H9 (cell line): ENCODE measurements around the gene GLB1L3. TPM values are rescaled to one million over a fixed set of nuclear protein-coding genes. Genes with fewer than 3 reads are reported as not detected.

Experiments used
- DNase-seq: peaks from one replicate; pipeline ENCODE4 v3.0.0-alpha.2; 2017
- H2AFZ ChIP-seq: one replicate; pipeline ENCODE4 v1.6.1; 2013; ENCODE audit warnings: mild to moderate bottlenecking, low read length, control low read depth, moderate library complexity
- H2AK5ac ChIP-seq: 2 replicates; pipeline ENCODE4 v1.6.1; 2013; ENCODE audit warnings: low read length, control low read depth, mixed read lengths; ENCODE audit not compliant: insufficient read length
- H2BK120ac ChIP-seq: one replicate; pipeline ENCODE4 v1.6.1; 2013; ENCODE audit warnings: low read depth, mild to moderate bottlenecking, low read length, control low read depth, inconsistent platforms; ENCODE audit not compliant: poor library complexity, severe bottlenecking
- H2BK12ac ChIP-seq: 2 replicates; pipeline ENCODE4 v1.6.1; 2013; ENCODE audit warnings: low read length, control low read depth, mixed read lengths, low read depth; ENCODE audit not compliant: insufficient read length
- H2BK15ac ChIP-seq: 2 replicates; pipeline ENCODE4 v1.6.1; 2013; ENCODE audit warnings: low read depth, low read length, control low read depth
- H2BK20ac ChIP-seq: one replicate; pipeline ENCODE4 v1.6.1; 2013; ENCODE audit warnings: low read depth, mild to moderate bottlenecking, low read length, control low read depth, inconsistent platforms; ENCODE audit not compliant: poor library complexity, severe bottlenecking
- H2BK5ac ChIP-seq: 2 replicates; pipeline ENCODE4 v1.6.1; 2013; ENCODE audit warnings: low read length, control low read depth, mixed read lengths; ENCODE audit not compliant: insufficient read length
- H3K14ac ChIP-seq: 2 replicates; pipeline ENCODE4 v1.6.1; 2013; ENCODE audit warnings: low read length, control low read depth; ENCODE audit not compliant: insufficient read depth
- H3K18ac ChIP-seq: 2 replicates; pipeline ENCODE4 v1.6.1; 2013; ENCODE audit warnings: low read depth, mild to moderate bottlenecking, mixed read lengths, low read length, control low read depth; ENCODE audit not compliant: insufficient read length
- H3K23ac ChIP-seq: 2 replicates; pipeline ENCODE4 v1.6.1; 2013; ENCODE audit warnings: low read length, control low read depth, mixed read lengths, low read depth; ENCODE audit not compliant: insufficient read length
- H3K23me2 ChIP-seq: 2 replicates; pipeline ENCODE4 v1.6.1; 2013; ENCODE audit warnings: low read depth, mild to moderate bottlenecking, mixed read lengths, low read length, control low read depth; ENCODE audit not compliant: insufficient read length, poor library complexity, severe bottlenecking
- H3K27ac ChIP-seq: 2 replicates; pipeline ENCODE4 v1.5.1; 2013; ENCODE audit warnings: low read length, control low read depth, mixed read lengths, low read depth; ENCODE audit not compliant: insufficient read length
- H3K27me3 ChIP-seq: 2 replicates; pipeline ENCODE4 v1.6.1; 2013; ENCODE audit warnings: low read length, control low read depth, inconsistent platforms; ENCODE audit not compliant: insufficient read depth
- H3K4ac ChIP-seq: 2 replicates; pipeline ENCODE4 v1.6.1; 2013; ENCODE audit warnings: low read depth, mild to moderate bottlenecking, control low read depth, inconsistent platforms, low read length, moderate library complexity
- H3K4me1 ChIP-seq: 2 replicates; pipeline ENCODE4 v1.6.1; 2013; ENCODE audit warnings: low read length, control low read depth, inconsistent platforms; ENCODE audit not compliant: insufficient read depth
- H3K4me2 ChIP-seq: 2 replicates; pipeline ENCODE4 v1.6.1; 2013; ENCODE audit warnings: low read length, control low read depth, mixed read lengths; ENCODE audit not compliant: insufficient read length, insufficient read depth
- H3K56ac ChIP-seq: 2 replicates; pipeline ENCODE4 v1.6.1; 2013; ENCODE audit warnings: low read depth, mild to moderate bottlenecking, mixed read lengths, low read length, control low read depth; ENCODE audit not compliant: insufficient read length
- H3K79me1 ChIP-seq: 2 replicates; pipeline ENCODE4 v1.6.1; 2013; ENCODE audit warnings: low read depth, mild to moderate bottlenecking, moderate library complexity, low read length, control low read depth, inconsistent platforms; ENCODE audit not compliant: insufficient read depth, poor library complexity, severe bottlenecking
- H3K79me2 ChIP-seq: 2 replicates; pipeline ENCODE4 v1.6.1; 2013; ENCODE audit warnings: low read length, control low read depth, inconsistent platforms; ENCODE audit not compliant: insufficient read depth
- H3K9ac ChIP-seq: 2 replicates; pipeline ENCODE4 v1.6.1; 2013; ENCODE audit warnings: low read length, control low read depth, mixed read lengths; ENCODE audit not compliant: insufficient read length; ENCODE audit errors: extremely low read depth
- H3K9me3 ChIP-seq: one replicate; pipeline ENCODE4 v1.6.1; 2013; ENCODE audit warnings: low read depth, low read length, inconsistent platforms; ENCODE audit not compliant: control insufficient read depth
- H3T11ph ChIP-seq: one replicate; pipeline ENCODE4 v1.6.1; 2013; ENCODE audit warnings: mild to moderate bottlenecking, low read length, control low read depth, inconsistent platforms
- H4K20me1 ChIP-seq: one replicate; pipeline ENCODE4 v1.6.1; 2013; ENCODE audit not compliant: control insufficient read depth, insufficient read length, insufficient read depth
- H4K5ac ChIP-seq: 2 replicates; pipeline ENCODE4 v1.6.1; 2013; ENCODE audit warnings: low read depth, mild to moderate bottlenecking, mixed read lengths, low read length, control low read depth; ENCODE audit not compliant: insufficient read length
- H4K8ac ChIP-seq: replicated peaks from 2 replicates; pipeline ENCODE4 v1.6.1; 2013; ENCODE audit warnings: low read length, control low read depth, mixed read lengths, low read depth; ENCODE audit not compliant: insufficient read length
- H4K91ac ChIP-seq: 2 replicates; pipeline ENCODE4 v1.6.1; 2013; ENCODE audit warnings: low read depth, mild to moderate bottlenecking, moderate library complexity, mixed read lengths, low read length, control low read depth; ENCODE audit not compliant: insufficient read length
- H3K27ac Mint-ChIP-seq, 3 experiments: 2 replicates in 2 of 3; 3 replicates in 1 of 3; pipeline ENCODE4 v1.8.0; 2020 to 2021; ENCODE audit warnings: mixed read lengths in 3 of 3, mild to moderate bottlenecking in 1 of 3, moderate library complexity in 1 of 3
- H3K27me3 Mint-ChIP-seq: 2 replicates; pipeline ENCODE4 v1.8.0; 2021; ENCODE audit warnings: low read depth, mild to moderate bottlenecking, moderate library complexity, mixed read lengths
- H3K36me3 Mint-ChIP-seq, 3 experiments: 2 replicates in 2 of 3; 3 replicates in 1 of 3; pipeline ENCODE4 v1.8.0; 2020 to 2021; ENCODE audit warnings: low read depth in 3 of 3, mixed read lengths in 3 of 3; ENCODE audit not compliant: insufficient read depth in 1 of 3
- H3K4me1 Mint-ChIP-seq, 2 experiments: 2 replicates each; pipeline ENCODE4 v1.8.0; 2020; ENCODE audit warnings: mixed read lengths in 2 of 2
- H3K4me3 Mint-ChIP-seq, 2 experiments: 2 replicates in 1 of 2; 3 replicates in 1 of 2; pipeline ENCODE4 v1.8.0; 2020 to 2021; ENCODE audit warnings: mild to moderate bottlenecking in 2 of 2, mixed read lengths in 2 of 2, moderate library complexity in 1 of 2
- H3K9me3 Mint-ChIP-seq, 2 experiments: 2 replicates in 1 of 2; 3 replicates in 1 of 2; pipeline ENCODE4 v1.8.0; 2020; ENCODE audit warnings: mild to moderate bottlenecking in 2 of 2, mixed read lengths in 2 of 2, moderate library complexity in 1 of 2
- CTCF ChIP-seq: fragments of 200-600 bp; sonication (generic); conservative IDR thresholded peaks from 3 replicates; pipeline ENCODE4 v1.8.0; 2021; ENCODE audit warnings: antibody characterized with exemption, mild to moderate bottlenecking
- WGBS: extraction: QIAGEN DNeasy Blood & Tissue Kit; methylation state at CpG from one replicate; pipeline ENCODE4 v1.1.7; 2013; ENCODE audit warnings: missing lambda C conversion rate, low lambda C conversion rate, mixed read lengths; ENCODE audit not compliant: insufficient read length; ENCODE audit errors: extremely low coverage; 5-methylcytosine and 5-hydroxymethylcytosine counted together
- total RNA-seq: library from RNA; stranded (reverse); gene quantifications from 2 replicates; pipeline ENCODE4 v1.2.1, GENCODE V29; 2021

The GLB1L3 gene
- total RNA-seq, 1 experiment from 2014 or later = 11.2 TPM

DNA sequence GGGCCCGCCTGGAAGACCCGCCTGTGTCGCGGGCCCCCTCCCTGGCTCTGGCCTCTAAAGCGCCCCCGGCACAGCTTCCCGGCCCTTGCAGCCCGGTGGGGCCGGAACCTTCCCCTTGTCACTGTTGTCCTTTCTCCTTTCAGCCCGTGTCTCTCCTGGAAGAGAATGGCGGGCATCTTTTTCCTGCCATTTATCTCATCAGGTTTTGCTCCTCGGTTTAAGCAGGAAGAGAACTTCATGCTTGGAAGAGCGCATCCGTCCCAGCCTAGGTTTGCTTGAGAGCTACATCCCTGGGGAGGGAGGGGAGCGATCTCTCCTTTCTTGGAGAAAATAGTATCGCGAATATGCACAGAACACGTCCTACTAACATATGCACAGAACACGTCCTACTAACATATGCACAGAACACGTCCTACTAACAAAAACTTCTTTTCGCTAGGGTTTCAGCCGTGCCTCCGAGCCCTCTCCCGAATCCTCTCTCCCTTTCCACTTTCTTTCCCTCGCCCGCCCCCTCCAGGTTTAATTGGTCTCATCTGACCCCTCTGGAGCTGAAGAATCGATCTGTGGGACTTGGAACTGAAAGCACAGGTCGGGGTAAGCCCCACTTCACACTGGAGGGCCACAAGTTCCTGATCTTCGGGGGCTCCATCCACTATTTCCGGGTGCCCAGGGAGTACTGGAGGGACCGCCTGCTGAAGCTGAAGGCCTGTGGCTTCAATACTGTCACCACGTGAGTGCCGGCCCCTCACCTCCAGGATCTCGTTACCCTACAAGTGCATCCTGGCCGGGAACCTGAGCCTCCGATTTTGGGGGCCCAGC is 1.2 kb downstream of the GLB1L3 start:
- Histone ChIP-seq H3K56ac (no peak overlapping the region), H3K9me3 (no peaks in the 10 kb centered on the region), H3K4me2 (peak overlapping the region; percentile 86), H3K18ac (no peak overlapping the region), H3K4me1 (0 out of 2 replicates have a peak, but pooled peaks cover 2% of the 10 kb centered on the region), H2AK5ac (no peak overlapping the region), H4K5ac (no peak overlapping the region), H2BK5ac (no peak overlapping the region), H2BK12ac (no peak overlapping the region), H2BK20ac (no peak overlapping the region), H2BK15ac (no peak overlapping the region), H3T11ph (no peak overlapping the region), H2BK120ac (no peak overlapping the region), H2AFZ (no peak overlapping the region), H4K91ac (no peak overlapping the region), H4K8ac (no peak overlapping the region), H3K27me3 (no peaks in the 10 kb centered on the region), H3K23ac (no peak overlapping the region), H3K79me2 (peaks cover 7% of the 10 kb centered on the region; the same call in 1 of the 2 replicates), H3K27ac (no peak overlapping the region), H3K9ac (no peak overlapping the region), H3K4ac (no peak overlapping the region), H4K20me1 (no peaks in the 10 kb centered on the region), H3K14ac (no peak overlapping the region), H3K23me2 (peaks cover 21% of the 10 kb centered on the region), H3K79me1 (no peaks in the 10 kb centered on the region)
- Mint-ChIP-seq H3K27me3 (peaks cover 15% of the 10 kb centered on the region), H3K4me1 (peaks cover 30 to 36% of the 10 kb centered on the region in 2 experiments), H3K4me3 (peak overlapping the region; percentile 89 to 96), H3K36me3 (peaks cover 7 to 13% (median 8%) of the 10 kb centered on the region in 3 experiments; a peak in 6 of 7 replicates), H3K27ac (no peak overlapping the region; a peak in 2 of 7 replicates), H3K9me3 (peaks cover 0 to 4% of the 10 kb centered on the region in 2 experiments; a peak in 3 of 5 replicates)
- WGBS = no CpG with 5 or more reads among the region's 36 CpGs
- TF ChIP-seq CTCF = peak; percentile 27; the same call in 2 of the 3 replicates
- peak; percentile 52 for DNase-seq
